GM12872 (cell line): Measurements from ENCODE around the gene CSF2RB.

Experiments
- CTCF ChIP-seq: IDR thresholded peaks from 3 replicates; pipeline ENCODE4 v1.5.1; 2011; ENCODE audit warnings: low read depth, mild to moderate bottlenecking, low read length, moderate library complexity; ENCODE audit not compliant: insufficient read depth

CSF2RB gene

GRCh38 chr22:36954251-36955014 is 41.0 kb downstream of the CSF2RB start:
- no peak for TF ChIP-seq CTCF

- no peak for TF ChIP-seq CTCF
Measured at GRCh38 chr22:36955691-36956090, 42.3 kb downstream of the CSF2RB start.

GRCh38 chr22:36958366-36958765 is 44.9 kb downstream of the CSF2RB start:
- no peak for TF ChIP-seq CTCF

GRCh38 chr22:36961626-36962025 is 48.2 kb downstream of the CSF2RB start:
- no peak for TF ChIP-seq CTCF

- TF ChIP-seq CTCF, result no peak
Measured at GRCh38 chr22:36963302-36963701, 49.9 kb downstream of the CSF2RB start.

GRCh38 chr22:36964106-36964505 is 50.7 kb downstream of the CSF2RB start:
- no peak for TF ChIP-seq CTCF

- no peak for TF ChIP-seq CTCF
Measured at GRCh38 chr22:36965696-36966095, 52.3 kb downstream of the CSF2RB start.
